Esophagus muscularis mucosa (tissue), 3 donors: Measurements from ENCODE around the gene SLC6A11.

Experiments used
- CTCF ChIP-seq, 3 experiments: fragments of 200-600 bp in 2 of 3; fragments of 450-650 bp in 1 of 3; sonication (generic) in 2 of 3; IDR thresholded peaks; one replicate each; pipeline ENCODE4 v1.5.1; 2017 to 2019; ENCODE audit warnings: antibody characterized with exemption in 3 of 3, mild to moderate bottlenecking in 2 of 3, moderate library complexity in 1 of 3
- POLR2A ChIP-seq: fragments of 450-650 bp; IDR thresholded peaks from one replicate; pipeline ENCODE4 v1.6.1; 2017; ENCODE audit warnings: antibody characterized with exemption, moderate library complexity, mild to moderate bottlenecking, low read depth
- POLR2AphosphoS5 ChIP-seq, 2 donors: sonication (generic); formaldehyde crosslinking; IDR thresholded peaks; one replicate each; pipeline ENCODE4 v1.6.1; 2017; ENCODE audit warnings: antibody characterized with exemption in 2 of 2

- TF ChIP-seq CTCF (IDR thresholded peaks at IDR 0.05) (no peak), POLR2A (no peak), POLR2AphosphoS5 (IDR thresholded peaks at IDR 0.05) (no peak)
Measured at GRCh38 chr3:10824468-10824867, 8.4 kb downstream of the SLC6A11 start.
